SK-N-SH (cell line): ENCODE results near the gene SLC25A21. TPM values are rescaled to one million over a fixed set of nuclear protein-coding genes. Genes with fewer than 3 reads are reported as not detected.
"Not testable (repeated sequence)": the region's sequence is repeated elsewhere in the genome, so short reads cannot be mapped to it uniquely, and the experiment has no call there.

ENCODE experiments used
- CTCF ChIA-PET: fragments of 300-600, 350-600 bp; formaldehyde crosslinking; extraction: SDS; loops from one replicate; lab custom pipeline; 2021; lab: Yijun Ruan, JAX
- POLR2A ChIA-PET: fragments of 350-600 bp; sonication (Branson Sonifier 250); formaldehyde crosslinking; extraction: SDS; loops from one replicate; lab custom pipeline; 2020; ENCODE audit warnings: antibody characterized with exemption, inconsistent platforms; lab: Yijun Ruan, JAX
- DNase-seq: peaks from one replicate; pipeline ENCODE4 v3.0.0; 2012
- H2AFZ ChIP-seq: fragments of 200-600 bp; sonication (generic); 2 replicates; pipeline ENCODE4 v1.8.1; 2016; ENCODE audit warnings: antibody characterized with exemption, mild to moderate bottlenecking, low read depth
- H3F3A ChIP-seq: fragments of 200-600 bp; sonication (generic); replicated peaks from 2 replicates; pipeline ENCODE3; 2016; ENCODE audit warnings: antibody characterized with exemption, mild to moderate bottlenecking; ENCODE audit not compliant: insufficient read depth
- H3K27ac ChIP-seq, 2 experiments: fragments of 200-500 bp in 1 of 2; fragments of 200-600 bp in 1 of 2; sonication (Bioruptor generic) in 1 of 2; sonication (generic), shearing (Covaris generic) in 1 of 2; 2 replicates each; pipeline versions ENCODE4 v1.5.1 to v1.6.1; 2014 to 2016; ENCODE audit warnings: low read depth in 2 of 2, inconsistent platforms in 1 of 2, low read length in 1 of 2, mild to moderate bottlenecking in 1 of 2, mixed read lengths in 1 of 2
- H3K27me3 ChIP-seq: fragments of 200-600 bp; sonication (generic), shearing (Covaris generic); 2 replicates; pipeline ENCODE4 v1.6.1; 2016; ENCODE audit warnings: mixed run types; ENCODE audit not compliant: insufficient read depth
- H3K36me3 ChIP-seq, 2 experiments: fragments of 200-500 bp in 1 of 2; fragments of 200-600 bp in 1 of 2; sonication (Bioruptor generic) in 1 of 2; sonication (generic) in 1 of 2; replicated peaks in 1 of 2; 2 replicates each; pipeline versions ENCODE3 to v1.5.1; 2014 to 2016; ENCODE audit warnings: low read length in 1 of 2, mild to moderate bottlenecking in 1 of 2; ENCODE audit not compliant: insufficient read depth in 2 of 2, control insufficient read depth in 1 of 2
- H3K4me1 ChIP-seq, 2 experiments: fragments of 200-500 bp in 1 of 2; fragments of 200-600 bp in 1 of 2; sonication (Bioruptor generic) in 1 of 2; sonication (generic), shearing (Covaris generic) in 1 of 2; 2 replicates each; pipeline versions ENCODE4 v1.5.1 to v1.6.1; 2014 to 2016; ENCODE audit warnings: low read depth in 1 of 2, low read length in 1 of 2, mixed run types in 1 of 2; ENCODE audit not compliant: insufficient read depth in 2 of 2, control insufficient read depth in 1 of 2
- H3K4me2 ChIP-seq: fragments of 200-600 bp; sonication (generic), shearing (Covaris generic); 2 replicates; pipeline ENCODE4 v1.6.1; 2017; ENCODE audit warnings: mixed run types
- H3K4me3 ChIP-seq, 2 experiments: fragments of 200-500 bp in 1 of 2; fragments of 200-600 bp in 1 of 2; sonication (Bioruptor generic) in 1 of 2; sonication (generic), shearing (Covaris generic) in 1 of 2; 2 replicates each; pipeline versions ENCODE4 v1.5.1 to v1.8.1; 2014 to 2016; ENCODE audit warnings: low read depth in 2 of 2, inconsistent platforms in 1 of 2, low read length in 1 of 2, mild to moderate bottlenecking in 1 of 2, mixed read lengths in 1 of 2, moderate library complexity in 1 of 2
- H3K79me2 ChIP-seq: fragments of 200-600 bp; sonication (generic); 2 replicates; pipeline ENCODE4 v1.8.1; 2017; ENCODE audit warnings: mild to moderate bottlenecking; ENCODE audit not compliant: insufficient read depth
- H3K9ac ChIP-seq: fragments of 200-600 bp; sonication (generic); 2 replicates; pipeline ENCODE4 v1.6.1; 2017; ENCODE audit warnings: mixed run types
- H3K9me2 ChIP-seq: fragments of 200-600 bp; sonication (generic); 2 replicates; pipeline ENCODE4 v1.6.1; 2017; ENCODE audit warnings: mixed run types
- H3K9me3 ChIP-seq: fragments of 200-600 bp; sonication (generic); 2 replicates; pipeline ENCODE4 v1.6.1; 2017; ENCODE audit warnings: mixed run types, mild to moderate bottlenecking, moderate library complexity
- H4K20me1 ChIP-seq: fragments of 200-600 bp; sonication (generic); 2 replicates; pipeline ENCODE4 v1.6.1; 2017; ENCODE audit warnings: mild to moderate bottlenecking, mixed run types; ENCODE audit not compliant: insufficient read depth
- EP300 ChIP-seq, 2 experiments: IDR thresholded peaks; 2 replicates each; pipeline versions ENCODE4 v1.4.0 to v1.6.1; 2012; ENCODE audit warnings: borderline replicate concordance in 1 of 2, low read depth in 1 of 2, low read length in 1 of 2
- GABPA ChIP-seq: IDR thresholded peaks from 2 replicates; pipeline ENCODE4 v1.4.0; 2012; ENCODE audit warnings: low read depth, mild to moderate bottlenecking
- RAD21 ChIP-seq: IDR thresholded peaks from 2 replicates; pipeline ENCODE4 v1.6.1; 2012; ENCODE audit warnings: mild to moderate bottlenecking, low read length
- RFX5 ChIP-seq: IDR thresholded peaks from 2 replicates; pipeline ENCODE4 v1.6.1; 2012; ENCODE audit warnings: mild to moderate bottlenecking, improper control_type of control experiment, low read length
- SIN3A ChIP-seq: IDR thresholded peaks from 2 replicates; pipeline ENCODE4 v1.6.1; 2012; ENCODE audit warnings: low read depth, mild to moderate bottlenecking, low read length, moderate library complexity, borderline replicate concordance
- WGBS: methylation state at CpG from one replicate; pipeline ENCODE4 v1.1.6; 2017; ENCODE audit warnings: low lambda C conversion rate; 5-methylcytosine and 5-hydroxymethylcytosine counted together
- polyA plus RNA-seq, 3 experiments: library from polyadenylated mRNA; depleted of rRNA; stranded (reverse); fragments of >200 nt; gene quantifications; 2 replicates each; pipeline ENCODE4 v1.2.3, GENCODE V29; 2012
- TF ChIP-seq, protein P1 (sequence below): IDR thresholded peaks from 2 replicates; pipeline ENCODE4 v1.6.1; 2012; ENCODE audit warnings: mild to moderate bottlenecking, low read depth, low read length, moderate library complexity
- TF ChIP-seq, protein P2 (sequence below): fragments of 200-600 bp; sonication (generic); IDR thresholded peaks from 2 replicates; pipeline ENCODE4 v1.6.1; 2017; ENCODE audit warnings: antibody characterized with exemption, mild to moderate bottlenecking, moderate library complexity

SLC25A21 gene
- polyA plus RNA-seq, 1 of the 3 experiments (the other 2 are of a cell fraction) = not detected

DNA sequence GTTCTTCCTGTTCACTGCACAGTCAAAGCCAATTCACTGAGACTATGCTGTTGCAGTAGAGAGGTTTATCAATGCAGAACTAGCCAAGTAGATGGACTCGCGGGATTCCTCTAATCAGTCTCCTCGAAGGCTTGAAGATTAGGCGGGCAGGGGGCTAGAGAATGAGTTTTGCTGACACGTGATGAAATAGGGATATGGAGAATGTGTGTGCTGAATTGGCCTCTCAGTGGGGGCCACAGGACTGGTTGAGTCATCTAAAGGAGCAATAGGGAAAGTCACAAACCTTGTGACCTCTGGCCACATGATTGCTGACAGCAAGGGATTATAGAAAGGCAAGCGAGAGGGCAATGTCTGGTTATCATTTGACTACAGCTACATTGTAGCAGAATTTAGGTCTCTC lies 38.0 kb upstream of the SLC25A21 start (continued):
- no peak for TF ChIP-seq GABPA
- TF ChIP-seq, protein P1, sequence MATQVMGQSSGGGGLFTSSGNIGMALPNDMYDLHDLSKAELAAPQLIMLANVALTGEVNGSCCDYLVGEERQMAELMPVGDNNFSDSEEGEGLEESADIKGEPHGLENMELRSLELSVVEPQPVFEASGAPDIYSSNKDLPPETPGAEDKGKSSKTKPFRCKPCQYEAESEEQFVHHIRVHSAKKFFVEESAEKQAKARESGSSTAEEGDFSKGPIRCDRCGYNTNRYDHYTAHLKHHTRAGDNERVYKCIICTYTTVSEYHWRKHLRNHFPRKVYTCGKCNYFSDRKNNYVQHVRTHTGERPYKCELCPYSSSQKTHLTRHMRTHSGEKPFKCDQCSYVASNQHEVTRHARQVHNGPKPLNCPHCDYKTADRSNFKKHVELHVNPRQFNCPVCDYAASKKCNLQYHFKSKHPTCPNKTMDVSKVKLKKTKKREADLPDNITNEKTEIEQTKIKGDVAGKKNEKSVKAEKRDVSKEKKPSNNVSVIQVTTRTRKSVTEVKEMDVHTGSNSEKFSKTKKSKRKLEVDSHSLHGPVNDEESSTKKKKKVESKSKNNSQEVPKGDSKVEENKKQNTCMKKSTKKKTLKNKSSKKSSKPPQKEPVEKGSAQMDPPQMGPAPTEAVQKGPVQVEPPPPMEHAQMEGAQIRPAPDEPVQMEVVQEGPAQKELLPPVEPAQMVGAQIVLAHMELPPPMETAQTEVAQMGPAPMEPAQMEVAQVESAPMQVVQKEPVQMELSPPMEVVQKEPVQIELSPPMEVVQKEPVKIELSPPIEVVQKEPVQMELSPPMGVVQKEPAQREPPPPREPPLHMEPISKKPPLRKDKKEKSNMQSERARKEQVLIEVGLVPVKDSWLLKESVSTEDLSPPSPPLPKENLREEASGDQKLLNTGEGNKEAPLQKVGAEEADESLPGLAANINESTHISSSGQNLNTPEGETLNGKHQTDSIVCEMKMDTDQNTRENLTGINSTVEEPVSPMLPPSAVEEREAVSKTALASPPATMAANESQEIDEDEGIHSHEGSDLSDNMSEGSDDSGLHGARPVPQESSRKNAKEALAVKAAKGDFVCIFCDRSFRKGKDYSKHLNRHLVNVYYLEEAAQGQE = no peak

DNA sequence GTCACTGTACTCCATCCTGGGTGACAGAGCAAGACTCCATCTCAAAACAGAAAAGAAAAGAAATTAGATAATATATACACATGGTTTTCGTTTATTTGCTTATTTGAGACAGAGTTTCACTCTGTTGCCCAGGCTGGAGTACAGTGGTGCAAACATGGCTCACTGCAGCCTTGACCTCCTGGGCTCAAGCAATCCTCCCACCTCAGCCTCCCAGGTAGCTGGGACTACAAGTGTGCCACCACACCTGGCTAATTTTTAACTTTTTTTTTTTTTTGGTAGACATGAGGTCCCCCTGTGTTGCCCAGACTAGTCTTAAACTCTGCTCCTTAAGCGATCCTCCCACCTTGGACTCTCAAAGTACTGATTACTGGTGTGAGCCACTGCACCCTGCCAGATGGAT lies 37.2 kb upstream of the SLC25A21 start:
- CTCF ChIA-PET, POLR2A ChIA-PET: not testable (repeated sequence)
- 31% methylated on average over 2 of the region's 2 CpGs for WGBS

DNA sequence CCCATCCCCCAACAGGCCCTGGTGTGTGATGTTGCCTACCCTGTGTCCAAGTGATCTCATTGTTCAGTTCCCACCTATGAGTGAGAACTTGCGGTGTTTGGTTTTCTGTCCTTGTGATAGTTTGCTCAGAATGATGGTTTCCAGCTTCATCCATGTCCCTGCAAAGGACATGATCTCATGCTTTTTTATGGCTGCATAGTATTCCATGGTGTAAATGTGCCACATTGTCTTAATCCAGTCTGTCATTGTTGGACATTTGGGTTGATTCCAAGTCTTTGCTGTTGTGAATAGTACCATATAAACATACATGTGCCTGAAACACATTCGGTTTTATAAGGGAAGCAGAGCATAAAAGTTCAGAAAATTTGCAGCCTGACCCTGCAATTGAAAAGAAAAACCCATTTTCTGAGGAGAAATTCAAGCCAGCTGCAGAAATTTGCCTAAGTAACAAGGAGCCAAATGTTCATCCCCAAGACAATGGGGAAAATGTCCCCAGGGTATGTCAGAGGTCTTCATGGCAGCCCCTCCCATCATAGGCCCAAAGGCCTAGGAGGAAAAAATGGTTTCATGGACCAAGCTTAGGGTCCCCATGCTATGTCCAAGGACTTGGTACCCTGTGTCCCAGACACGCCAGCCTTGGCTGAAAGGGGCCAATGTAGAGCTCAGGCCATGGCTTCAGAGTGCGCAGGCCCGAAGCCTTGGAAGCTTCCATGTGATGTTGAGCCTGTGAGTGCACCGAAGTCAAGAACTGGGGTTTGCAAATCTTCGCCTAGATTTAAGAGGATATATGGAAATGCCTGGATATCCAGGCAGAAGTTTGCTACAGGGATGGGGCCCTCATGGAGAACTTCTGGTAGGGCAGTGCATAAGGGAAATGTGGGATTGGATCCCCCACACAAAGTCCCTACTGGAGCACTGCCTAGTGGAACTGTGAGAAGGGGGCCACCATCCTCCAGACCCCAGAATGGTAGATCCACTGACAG lies 33.5 kb upstream of the SLC25A21 start:
- H3K9me3 ChIP-seq, H3K27ac ChIP-seq, H3F3A ChIP-seq, DNase-seq, H3K9ac ChIP-seq, H2AFZ ChIP-seq, H3K4me3 ChIP-seq, H4K20me1 ChIP-seq, POLR2A ChIA-PET, H3K4me2 ChIP-seq, H3K4me1 ChIP-seq, CTCF ChIA-PET, H3K36me3 ChIP-seq, H3K9me2 ChIP-seq, H3K79me2 ChIP-seq, H3K27me3 ChIP-seq: not testable (repeated sequence)
- 37% methylated on average over 3 of the region's 7 CpGs for WGBS

More for the DNA sequence above, 37.2 kb upstream of the SLC25A21 start:
- not testable (repeated sequence) for H3K4me2 ChIP-seq, H4K20me1 ChIP-seq, H3K36me3 ChIP-seq, DNase-seq, H3K4me3 ChIP-seq, H3K9me2 ChIP-seq, H3K4me1 ChIP-seq, H2AFZ ChIP-seq, H3K27me3 ChIP-seq, H3F3A ChIP-seq, H3K9me3 ChIP-seq, H3K79me2 ChIP-seq, H3K27ac ChIP-seq, H3K9ac ChIP-seq

DNA sequence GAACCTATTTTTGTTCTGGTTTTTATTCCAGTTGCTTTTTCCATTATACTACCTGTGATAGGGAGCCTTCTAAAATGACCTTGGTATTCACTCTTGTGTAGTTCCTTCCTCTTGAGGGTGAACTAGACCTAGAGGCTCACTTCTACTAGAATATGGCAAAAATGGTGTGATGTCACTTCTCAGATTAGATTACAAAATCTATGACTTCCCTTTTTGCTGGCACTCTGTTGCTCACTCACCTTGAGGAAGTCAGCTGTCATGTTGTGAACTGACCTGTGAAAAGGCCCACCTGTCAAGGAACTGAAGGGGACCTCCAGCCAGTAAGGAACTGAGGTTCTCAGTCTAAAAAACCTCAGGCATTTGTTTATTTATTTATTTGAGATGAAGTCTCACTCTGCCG lies 31.0 kb upstream of the SLC25A21 start:
- no peaks in the 10 kb centered on the region for H3K79me2 ChIP-seq
- ChIA-PET POLR2A (no interaction called here), CTCF (no interaction called here)
- no peaks in the 10 kb centered on the region for H3K36me3 ChIP-seq
- no peaks in the 10 kb centered on the region for H3K9me2 ChIP-seq
- no peak overlapping the region for H2AFZ ChIP-seq
- no peak overlapping the region for H3K4me2 ChIP-seq
- no peak overlapping the region for H3K27ac ChIP-seq
- WGBS = no CpG with 5 or more reads among the region's 1 CpG
- no peaks in the 10 kb centered on the region for H3F3A ChIP-seq
- no peaks in the 10 kb centered on the region for H3K27me3 ChIP-seq
- no peak for DNase-seq
- no peaks in the 10 kb centered on the region for H3K4me1 ChIP-seq
- TF ChIP-seq EP300 (IDR thresholded peaks at IDR 0.05; ENCODE audit: borderline replicate concordance in 1 of 2, low read depth in 1 of 2, low read length in 1 of 2) = no peak
- TF ChIP-seq RAD21 = no peak
- TF ChIP-seq RFX5 = no peak
- TF ChIP-seq GABPA = no peak
- no peak for TF ChIP-seq SIN3A
- TF ChIP-seq, protein P2, sequence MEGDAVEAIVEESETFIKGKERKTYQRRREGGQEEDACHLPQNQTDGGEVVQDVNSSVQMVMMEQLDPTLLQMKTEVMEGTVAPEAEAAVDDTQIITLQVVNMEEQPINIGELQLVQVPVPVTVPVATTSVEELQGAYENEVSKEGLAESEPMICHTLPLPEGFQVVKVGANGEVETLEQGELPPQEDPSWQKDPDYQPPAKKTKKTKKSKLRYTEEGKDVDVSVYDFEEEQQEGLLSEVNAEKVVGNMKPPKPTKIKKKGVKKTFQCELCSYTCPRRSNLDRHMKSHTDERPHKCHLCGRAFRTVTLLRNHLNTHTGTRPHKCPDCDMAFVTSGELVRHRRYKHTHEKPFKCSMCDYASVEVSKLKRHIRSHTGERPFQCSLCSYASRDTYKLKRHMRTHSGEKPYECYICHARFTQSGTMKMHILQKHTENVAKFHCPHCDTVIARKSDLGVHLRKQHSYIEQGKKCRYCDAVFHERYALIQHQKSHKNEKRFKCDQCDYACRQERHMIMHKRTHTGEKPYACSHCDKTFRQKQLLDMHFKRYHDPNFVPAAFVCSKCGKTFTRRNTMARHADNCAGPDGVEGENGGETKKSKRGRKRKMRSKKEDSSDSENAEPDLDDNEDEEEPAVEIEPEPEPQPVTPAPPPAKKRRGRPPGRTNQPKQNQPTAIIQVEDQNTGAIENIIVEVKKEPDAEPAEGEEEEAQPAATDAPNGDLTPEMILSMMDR = no peak
- no peak overlapping the region for H3K9ac ChIP-seq
- no peaks in the 10 kb centered on the region for H3K9me3 ChIP-seq
- no peak overlapping the region for H3K4me3 ChIP-seq
- no peaks in the 10 kb centered on the region for H4K20me1 ChIP-seq
